GM23248 (cell line): Measurements from ENCODE around the gene PTPRN2.

Experiments
- EZH2 ChIP-seq: fragments of 200-600 bp; sonication (generic); IDR thresholded peaks from 2 replicates; pipeline ENCODE4 v1.6.1; 2018; ENCODE audit warnings: antibody characterized with exemption, mild to moderate bottlenecking; ENCODE audit not compliant: insufficient read depth, poor library complexity, severe bottlenecking
- EZH2phosphoT487 ChIP-seq: fragments of 200-600 bp; sonication (generic); IDR thresholded peaks from 2 replicates; pipeline ENCODE4 v1.6.1; 2018; ENCODE audit warnings: antibody characterized with exemption, moderate library complexity, mild to moderate bottlenecking, low read depth; ENCODE audit not compliant: insufficient read depth

GRCh38 chr7:157502701-157503111 lies 1084.9 kb downstream of the PTPRN2 start:
- TF ChIP-seq EZH2 (no peak), EZH2phosphoT487 (no peak)
